Sigmoid colon (tissue), 7 donors: Measurements from ENCODE around the gene HSPA8. TPM values are rescaled to one million over a fixed set of nuclear protein-coding genes. Genes with fewer than 3 reads are reported as not detected.

Experiments
- DNase-seq: peaks from one replicate; pipeline ENCODE4 v3.0.0-alpha.2; 2019
- H3K27ac ChIP-seq, 4 donors: fragments of 200-600 bp; sonication (generic); one replicate each; pipeline ENCODE4 v1.5.1; 2016 to 2019; ENCODE audit warnings: mild to moderate bottlenecking in 1 of 4
- H3K27me3 ChIP-seq, 3 donors: fragments of 200-600 bp; sonication (generic); one replicate each; pipeline ENCODE4 v1.5.1; 2019; ENCODE audit warnings: mild to moderate bottlenecking in 1 of 3
- H3K36me3 ChIP-seq, 4 donors: fragments of 200-600 bp; sonication (generic); one replicate each; pipeline ENCODE4 v1.5.1; 2016 to 2019
- H3K4me1 ChIP-seq, 4 donors: fragments of 200-600 bp; sonication (generic); one replicate each; pipeline ENCODE4 v1.5.1; 2017 to 2019
- H3K4me3 ChIP-seq, 4 donors: fragments of 200-600 bp; sonication (generic); one replicate each; pipeline ENCODE4 v1.5.1; 2017 to 2019; ENCODE audit warnings: mild to moderate bottlenecking in 2 of 4, moderate library complexity in 1 of 4
- H3K9me3 ChIP-seq, 4 donors: fragments of 200-600 bp in 3 of 4; sonication (generic) in 3 of 4; one replicate each; pipeline versions ENCODE4 v1.5.1 to v1.6.1; 2013 to 2019
- EP300 ChIP-seq, 4 donors: sonication (generic); formaldehyde crosslinking; IDR thresholded peaks; one replicate each; pipeline ENCODE4 v1.6.1; 2017; ENCODE audit warnings: antibody characterized with exemption in 4 of 4
- POLR2A ChIP-seq, 2 donors: fragments of 450-650 bp; IDR thresholded peaks; one replicate each; pipeline ENCODE4 v1.6.1; 2016; ENCODE audit warnings: antibody characterized with exemption in 2 of 2, mild to moderate bottlenecking in 2 of 2, moderate library complexity in 2 of 2
- POLR2AphosphoS5 ChIP-seq, 4 donors: sonication (generic); formaldehyde crosslinking; IDR thresholded peaks; one replicate each; pipeline ENCODE4 v1.6.1; 2017; ENCODE audit warnings: antibody characterized with exemption in 4 of 4
- WGBS, 2 donors: extraction: QIAGEN DNeasy Blood & Tissue Kit; methylation state at CpG; one replicate each; pipeline ENCODE4 v1.1.7; 2013; 5-methylcytosine and 5-hydroxymethylcytosine counted together
- intact Hi-C: fragments of 100-400 bp; cut with DNase I; formaldehyde crosslinking; loops from one replicate; pipeline ENCODE4 v1.15.1; 2023
- polyA plus RNA-seq, 3 donors: library from polyadenylated mRNA; stranded (reverse); fragments of 200-250 nt; gene quantifications; one replicate each; pipeline ENCODE4 v1.2.3, GENCODE V29; 2013
- total RNA-seq, 4 donors: library from RNA; depleted of rRNA; stranded (reverse); fragments of >200 nt; gene quantifications; one replicate each; pipeline ENCODE4 v1.1.0, GENCODE V29; 2016
- TF ChIP-seq, protein P1 (sequence below), 4 experiments: fragments of 450-650 bp in 3 of 4; fragments of 200-600 bp in 1 of 4; IDR thresholded peaks; one replicate each; pipeline ENCODE4 v1.5.1; 2016 to 2019; ENCODE audit warnings: antibody characterized with exemption in 4 of 4, mild to moderate bottlenecking in 3 of 4, moderate library complexity in 2 of 4
- donor health status: healthy with polysubstance abuse.
- donor health status: Bipolar disorder and iron deficiency.
- donor health status: healthy.

HSPA8 gene
- total and polyA plus RNA-seq, 7 donors = 300 to 731 (median 576) TPM

DNA sequence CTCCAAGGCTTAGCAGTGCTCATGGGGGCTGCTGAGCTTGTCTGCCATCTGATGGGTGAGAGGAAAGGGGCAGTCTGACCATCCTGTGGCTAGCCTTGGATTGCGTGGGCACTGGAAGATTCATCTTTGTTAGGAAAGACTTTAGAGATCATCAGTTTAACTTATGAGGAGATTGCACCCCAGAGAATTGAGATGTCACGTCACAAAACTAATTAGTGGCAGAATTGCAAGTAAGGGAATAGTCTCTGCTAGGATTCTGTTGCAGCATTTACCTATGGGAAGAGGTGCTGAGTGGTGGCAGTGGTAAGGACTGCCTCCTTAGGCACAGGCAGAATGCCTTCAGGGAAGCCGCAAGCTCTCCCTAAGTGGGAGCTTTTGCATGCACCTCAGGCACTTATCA lies 42.8 kb upstream of the HSPA8 start:
- no peak for DNase-seq
- H3K4me3 ChIP-seq = no peak overlapping the region
- 94 to 97% methylated on average over 3 of the region's 3 CpGs for WGBS, 2 donors
- intact Hi-C loops = loop anchor here (5.0 to 10.0 kb wide), 2 partner anchors 42 to 370 kb away; partner anchors contain the start of gene HSPA8
- no peaks in the 10 kb centered on the region for H3K36me3 ChIP-seq
- peak overlapping the region; percentile 66 to 78 (median 70) for H3K27ac ChIP-seq
- H3K9me3 ChIP-seq = no peaks in the 10 kb centered on the region
- H3K27me3 ChIP-seq = no peaks in the 10 kb centered on the region
- no peak for TF ChIP-seq POLR2AphosphoS5 (IDR thresholded peaks at IDR 0.05)
- no peak for TF ChIP-seq EP300 (IDR thresholded peaks at IDR 0.05)
- no peak for TF ChIP-seq POLR2A (IDR thresholded peaks at IDR 0.05)
- TF ChIP-seq, protein P1, sequence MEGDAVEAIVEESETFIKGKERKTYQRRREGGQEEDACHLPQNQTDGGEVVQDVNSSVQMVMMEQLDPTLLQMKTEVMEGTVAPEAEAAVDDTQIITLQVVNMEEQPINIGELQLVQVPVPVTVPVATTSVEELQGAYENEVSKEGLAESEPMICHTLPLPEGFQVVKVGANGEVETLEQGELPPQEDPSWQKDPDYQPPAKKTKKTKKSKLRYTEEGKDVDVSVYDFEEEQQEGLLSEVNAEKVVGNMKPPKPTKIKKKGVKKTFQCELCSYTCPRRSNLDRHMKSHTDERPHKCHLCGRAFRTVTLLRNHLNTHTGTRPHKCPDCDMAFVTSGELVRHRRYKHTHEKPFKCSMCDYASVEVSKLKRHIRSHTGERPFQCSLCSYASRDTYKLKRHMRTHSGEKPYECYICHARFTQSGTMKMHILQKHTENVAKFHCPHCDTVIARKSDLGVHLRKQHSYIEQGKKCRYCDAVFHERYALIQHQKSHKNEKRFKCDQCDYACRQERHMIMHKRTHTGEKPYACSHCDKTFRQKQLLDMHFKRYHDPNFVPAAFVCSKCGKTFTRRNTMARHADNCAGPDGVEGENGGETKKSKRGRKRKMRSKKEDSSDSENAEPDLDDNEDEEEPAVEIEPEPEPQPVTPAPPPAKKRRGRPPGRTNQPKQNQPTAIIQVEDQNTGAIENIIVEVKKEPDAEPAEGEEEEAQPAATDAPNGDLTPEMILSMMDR (IDR thresholded peaks at IDR 0.05) = no peak
- H3K4me1 ChIP-seq = peaks cover 0 to 69% (median 69%) of the 10 kb centered on the region in 4 donors

DNA sequence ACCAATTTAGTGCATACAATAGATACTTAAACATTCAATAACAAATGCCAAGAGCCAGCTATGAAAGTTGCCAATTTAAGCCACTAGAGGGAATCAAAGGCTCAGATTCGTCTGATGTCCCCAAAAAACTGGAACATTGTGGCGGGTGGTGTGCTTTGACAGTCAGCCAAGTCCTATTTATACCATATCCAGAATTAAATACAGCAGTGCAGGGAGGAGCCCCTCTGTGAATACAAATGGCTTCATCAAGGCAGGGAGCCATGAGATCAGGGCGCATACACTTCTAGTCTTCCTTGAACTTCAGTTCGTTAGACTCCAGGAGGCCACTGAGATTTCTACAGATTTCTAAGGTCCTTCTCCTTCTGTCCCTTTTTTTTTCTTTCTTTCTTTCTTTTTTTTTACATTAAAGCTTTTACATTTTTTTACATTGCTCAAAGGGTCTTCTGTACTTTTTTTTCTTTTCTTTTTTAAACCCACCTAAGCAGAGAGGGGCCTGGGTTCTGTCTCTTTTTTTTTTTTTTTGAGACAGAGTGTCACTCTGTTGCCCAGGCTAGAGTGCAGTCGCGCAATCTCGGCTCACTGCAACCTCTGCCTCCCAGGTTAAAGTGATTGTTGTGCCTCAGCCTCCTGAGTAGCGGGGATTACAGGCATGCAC lies 41.5 kb upstream of the HSPA8 start:
- peak; percentile 83 for DNase-seq
- Histone ChIP-seq H3K4me1 (peaks cover 0 to 76% (median 72%) of the 10 kb centered on the region in 4 donors), H3K9me3 (no peaks in the 10 kb centered on the region), H3K27me3 (no peaks in the 10 kb centered on the region), H3K4me3 (no peak overlapping the region), H3K27ac (peak overlapping the region; percentile 66 to 78 (median 70)), H3K36me3 (no peaks in the 10 kb centered on the region)
- WGBS, 2 donors = 45 to 61% methylated on average over 8 of the region's 8 CpGs
- TF ChIP-seq POLR2A (IDR thresholded peaks at IDR 0.05) (no peak), EP300 (IDR thresholded peaks at IDR 0.05) (peak in 1 of 4 donors; percentile 12), POLR2AphosphoS5 (IDR thresholded peaks at IDR 0.05) (peak in 3 of 4 donors; percentile 43 to 49 (median 46))
- TF ChIP-seq, protein P1 (IDR thresholded peaks at IDR 0.05) = peak; percentile 39 to 59 (median 48)
- intact Hi-C loops = loop anchor here (5.0 to 10.0 kb wide), 2 partner anchors 41 to 371 kb away; partner anchors contain the start of gene HSPA8

DNA sequence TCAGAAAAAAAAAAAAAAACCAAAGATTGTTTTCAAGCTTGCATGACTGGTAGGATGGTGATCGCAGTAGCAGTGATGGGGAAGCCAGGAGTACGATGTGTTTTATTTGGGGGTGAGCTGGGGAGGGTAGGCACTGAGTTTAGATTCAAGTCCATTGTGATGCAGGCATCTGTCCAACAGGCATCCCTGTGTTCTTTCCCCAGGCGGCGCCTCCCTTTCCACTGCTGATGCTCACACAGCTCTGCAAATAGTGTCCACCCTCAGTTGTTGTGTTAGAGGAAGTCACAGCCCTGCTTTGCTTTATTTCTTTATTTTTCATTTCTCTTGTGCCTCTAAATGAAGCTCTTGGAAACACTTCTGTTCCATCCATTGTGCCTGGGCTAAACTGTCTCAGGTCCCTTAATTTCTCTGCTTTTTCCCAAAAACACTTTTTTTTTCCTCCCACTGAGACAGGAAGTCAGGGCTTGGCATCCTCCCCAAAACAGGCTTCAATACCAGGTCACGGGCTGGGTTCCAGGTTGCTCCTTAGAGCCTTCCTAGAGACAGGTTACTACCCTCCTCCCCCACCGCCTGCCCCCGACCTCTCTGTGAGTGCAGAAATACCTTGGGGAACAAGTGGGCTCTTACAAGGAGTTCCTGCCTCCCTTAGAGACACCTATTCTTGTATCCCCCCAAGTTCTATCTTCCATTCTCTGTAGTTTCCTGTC lies 38.6 kb upstream of the HSPA8 start:
- no peaks in the 10 kb centered on the region for H3K9me3 ChIP-seq
- peaks cover 0 to 60% (median 51%) of the 10 kb centered on the region in 4 donors for H3K4me1 ChIP-seq
- TF ChIP-seq EP300 (IDR thresholded peaks at IDR 0.05) = no peak
- no peak for TF ChIP-seq POLR2A (IDR thresholded peaks at IDR 0.05)
- TF ChIP-seq, protein P1 (IDR thresholded peaks at IDR 0.05) = no peak
- no peak for TF ChIP-seq POLR2AphosphoS5 (IDR thresholded peaks at IDR 0.05)
- no peak overlapping the region for H3K4me3 ChIP-seq
- H3K36me3 ChIP-seq = peaks cover 0 to 24% (median 12%) of the 10 kb centered on the region in 4 donors
- 63 to 70% methylated on average over 7 of the region's 7 CpGs for WGBS, 2 donors
- intact Hi-C loops = loop anchor here (5.0 to 10.0 kb wide), 2 partner anchors 38 to 374 kb away; partner anchors contain the start of gene HSPA8
- peak overlapping the region; percentile 56 to 67 (median 60) for H3K27ac ChIP-seq
- H3K27me3 ChIP-seq = no peaks in the 10 kb centered on the region
- peak; percentile 80 for DNase-seq

DNA sequence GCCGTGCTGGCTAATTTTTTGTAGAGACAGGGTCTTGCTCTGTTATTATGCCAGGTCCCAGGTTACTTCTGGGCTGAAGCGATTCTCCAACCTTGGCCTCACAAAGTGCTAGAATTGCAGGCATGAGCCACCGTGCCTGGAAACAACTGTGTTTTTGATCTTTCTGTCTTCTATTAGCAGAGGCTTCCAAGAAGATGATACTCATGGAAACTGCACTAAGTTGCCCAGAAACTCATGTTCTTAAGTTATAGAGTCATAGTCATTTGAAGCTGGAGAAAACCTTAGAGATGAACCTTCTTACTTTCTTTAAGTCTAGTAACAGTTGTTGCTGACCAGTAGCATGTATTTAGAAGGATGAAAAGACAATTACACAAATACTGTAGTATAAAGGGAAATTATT lies 37.1 kb upstream of the HSPA8 start:
- Histone ChIP-seq H3K9me3 (no peaks in the 10 kb centered on the region), H3K27me3 (no peaks in the 10 kb centered on the region), H3K27ac (peak overlapping the region in 1 of 4 donors; percentile 9), H3K4me1 (peaks cover 0 to 47% (median 37%) of the 10 kb centered on the region in 4 donors), H3K4me3 (no peak overlapping the region), H3K36me3 (peaks cover 0 to 24% (median 12%) of the 10 kb centered on the region in 4 donors)
- DNase-seq = no peak
- 85 to 89% methylated on average over 3 of the region's 3 CpGs for WGBS, 2 donors
- TF ChIP-seq EP300 (IDR thresholded peaks at IDR 0.05) (no peak), POLR2A (IDR thresholded peaks at IDR 0.05) (no peak), POLR2AphosphoS5 (IDR thresholded peaks at IDR 0.05) (no peak)
- TF ChIP-seq, protein P1 (IDR thresholded peaks at IDR 0.05) = no peak
- intact Hi-C loops = no loop called here
